ENCODE results near the gene PRKAG2. TPM values are rescaled to one million over a fixed set of nuclear protein-coding genes. Genes with fewer than 3 reads are reported as not detected.

PRKAG2 gene
- total RNA-seq, 1 donor from 2014 or later, result 20.8 TPM

DNA sequence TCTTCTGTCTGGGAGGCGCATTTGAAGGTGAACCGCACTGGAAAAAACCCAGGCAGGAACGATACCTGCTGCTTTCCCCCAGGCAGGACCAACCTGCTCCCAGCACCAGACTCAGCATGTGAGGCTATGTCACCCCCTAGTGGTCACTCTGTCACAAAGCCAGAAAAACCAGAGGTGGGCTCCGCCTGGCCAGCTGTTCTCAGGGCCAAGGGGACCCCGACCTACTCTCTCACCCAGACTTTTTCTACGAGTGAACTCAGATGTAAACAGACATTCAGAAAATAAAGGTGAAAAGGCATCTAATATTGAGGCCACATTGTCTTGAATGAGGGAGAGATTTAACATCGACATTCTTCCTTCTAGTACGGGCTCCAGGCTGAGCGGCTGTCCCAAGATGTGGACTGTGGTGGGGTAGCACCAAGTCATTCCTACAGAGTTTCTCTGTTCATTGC, 117.3 kb downstream of the PRKAG2 start:
- TF ChIP-seq, protein P1, sequence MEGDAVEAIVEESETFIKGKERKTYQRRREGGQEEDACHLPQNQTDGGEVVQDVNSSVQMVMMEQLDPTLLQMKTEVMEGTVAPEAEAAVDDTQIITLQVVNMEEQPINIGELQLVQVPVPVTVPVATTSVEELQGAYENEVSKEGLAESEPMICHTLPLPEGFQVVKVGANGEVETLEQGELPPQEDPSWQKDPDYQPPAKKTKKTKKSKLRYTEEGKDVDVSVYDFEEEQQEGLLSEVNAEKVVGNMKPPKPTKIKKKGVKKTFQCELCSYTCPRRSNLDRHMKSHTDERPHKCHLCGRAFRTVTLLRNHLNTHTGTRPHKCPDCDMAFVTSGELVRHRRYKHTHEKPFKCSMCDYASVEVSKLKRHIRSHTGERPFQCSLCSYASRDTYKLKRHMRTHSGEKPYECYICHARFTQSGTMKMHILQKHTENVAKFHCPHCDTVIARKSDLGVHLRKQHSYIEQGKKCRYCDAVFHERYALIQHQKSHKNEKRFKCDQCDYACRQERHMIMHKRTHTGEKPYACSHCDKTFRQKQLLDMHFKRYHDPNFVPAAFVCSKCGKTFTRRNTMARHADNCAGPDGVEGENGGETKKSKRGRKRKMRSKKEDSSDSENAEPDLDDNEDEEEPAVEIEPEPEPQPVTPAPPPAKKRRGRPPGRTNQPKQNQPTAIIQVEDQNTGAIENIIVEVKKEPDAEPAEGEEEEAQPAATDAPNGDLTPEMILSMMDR (conservative IDR thresholded peaks at IDR 0.05; ENCODE audit: low read depth, low read length), result peak; percentile 98
- no peak for DNase-seq (ENCODE audit: low read depth)

DNA sequence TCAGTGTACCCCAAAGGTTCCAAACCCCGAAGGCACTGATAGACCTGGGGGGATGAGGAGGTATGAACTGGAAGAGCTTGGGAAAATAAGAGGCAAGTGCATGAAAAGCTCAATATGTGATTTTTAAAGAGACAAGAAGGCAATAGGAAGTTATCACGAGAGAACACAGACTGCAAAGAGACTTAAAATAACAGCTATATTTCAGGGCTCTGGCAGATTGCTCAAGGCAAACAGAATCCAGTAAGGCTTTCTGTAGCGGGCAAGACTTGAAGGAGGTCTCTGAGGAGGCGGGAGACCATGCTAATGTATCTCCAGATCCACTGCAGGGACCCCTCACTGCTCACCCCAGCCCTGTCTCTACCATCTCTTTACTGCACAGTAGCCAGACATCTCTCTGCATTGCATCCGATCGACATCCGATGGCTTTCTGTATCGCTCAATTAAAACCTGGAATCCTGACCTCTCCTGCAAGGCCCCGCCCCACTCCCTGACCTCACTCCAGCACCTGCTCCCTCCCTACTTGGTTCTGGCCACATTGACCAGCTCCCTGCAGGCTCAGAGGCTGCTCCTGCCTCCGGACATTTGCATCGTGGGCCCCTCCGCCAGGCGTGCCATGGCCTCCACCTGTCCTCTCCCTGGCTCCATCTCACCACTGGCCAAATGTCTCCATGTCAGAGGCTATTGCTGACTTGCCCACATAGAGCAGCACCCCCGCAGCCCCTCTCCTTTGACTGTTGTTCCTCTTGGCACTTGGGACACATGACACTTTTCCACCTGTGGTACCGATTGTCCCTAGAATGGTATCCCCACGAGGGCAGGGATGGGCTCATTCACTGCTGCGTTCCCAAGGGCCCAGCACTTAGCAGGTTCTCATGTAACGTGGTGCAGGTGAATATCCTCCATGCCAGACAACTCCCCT, 118.0 kb downstream of the PRKAG2 start:
- no peak for DNase-seq (ENCODE audit: low read depth)
- H3K4me3 ChIP-seq (ENCODE audit: low read depth, low read length), result no peak overlapping the region
- TF ChIP-seq, protein P1 (conservative IDR thresholded peaks at IDR 0.05; ENCODE audit: low read depth, low read length), result no peak

More for the DNA sequence above, 117.3 kb downstream of the PRKAG2 start:
- no peak overlapping the region for H3K4me3 ChIP-seq (ENCODE audit: low read depth, low read length)

DNA sequence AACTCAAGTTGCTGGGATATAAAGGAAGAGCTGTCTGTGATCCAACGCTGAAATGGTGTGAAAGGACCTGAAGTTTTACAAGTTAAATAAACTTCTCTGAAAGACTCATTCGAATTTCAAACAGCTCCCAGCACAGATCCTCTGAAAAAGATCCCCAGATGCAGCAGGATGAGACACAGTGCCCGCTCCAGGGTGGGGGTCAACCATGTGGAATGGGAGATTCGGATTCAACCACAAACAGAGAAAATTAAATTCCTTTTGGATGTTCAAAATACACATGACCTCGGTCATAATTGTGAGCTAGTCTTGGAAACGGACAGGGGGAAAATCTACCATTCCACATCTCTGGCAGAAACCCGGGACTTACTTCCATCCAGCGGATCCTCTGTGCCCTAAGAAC, 119.6 kb downstream of the PRKAG2 start:
- TF ChIP-seq, protein P1 (conservative IDR thresholded peaks at IDR 0.05; ENCODE audit: low read depth, low read length), result no peak
- no peak overlapping the region for H3K4me3 ChIP-seq (ENCODE audit: low read depth, low read length)
- no peak for DNase-seq (ENCODE audit: low read depth)

DNA sequence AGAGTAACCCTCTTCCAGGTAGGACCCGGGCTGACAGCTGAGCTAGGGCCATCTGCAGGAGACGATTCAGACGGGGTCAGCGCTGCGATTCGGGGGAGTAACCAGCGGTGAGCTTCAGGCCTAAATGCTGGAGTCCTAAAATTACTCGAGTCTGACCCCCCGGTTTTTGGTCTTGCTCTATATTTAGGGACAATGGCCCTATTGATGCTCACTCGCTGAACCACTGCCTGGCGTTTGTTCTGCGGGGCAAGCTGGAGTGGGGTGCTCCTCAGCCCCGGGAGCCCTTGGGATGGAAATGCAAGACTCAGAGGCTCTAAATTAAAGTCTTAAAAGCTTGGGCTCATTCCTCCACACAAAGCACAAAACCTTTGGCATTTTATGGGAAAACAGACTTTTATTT, 120.0 kb downstream of the PRKAG2 start:
- TF ChIP-seq, protein P1 (conservative IDR thresholded peaks at IDR 0.05; ENCODE audit: low read depth, low read length), result no peak
- no peak for DNase-seq (ENCODE audit: low read depth)
- H3K4me3 ChIP-seq (ENCODE audit: low read depth, low read length), result no peak overlapping the region

DNA sequence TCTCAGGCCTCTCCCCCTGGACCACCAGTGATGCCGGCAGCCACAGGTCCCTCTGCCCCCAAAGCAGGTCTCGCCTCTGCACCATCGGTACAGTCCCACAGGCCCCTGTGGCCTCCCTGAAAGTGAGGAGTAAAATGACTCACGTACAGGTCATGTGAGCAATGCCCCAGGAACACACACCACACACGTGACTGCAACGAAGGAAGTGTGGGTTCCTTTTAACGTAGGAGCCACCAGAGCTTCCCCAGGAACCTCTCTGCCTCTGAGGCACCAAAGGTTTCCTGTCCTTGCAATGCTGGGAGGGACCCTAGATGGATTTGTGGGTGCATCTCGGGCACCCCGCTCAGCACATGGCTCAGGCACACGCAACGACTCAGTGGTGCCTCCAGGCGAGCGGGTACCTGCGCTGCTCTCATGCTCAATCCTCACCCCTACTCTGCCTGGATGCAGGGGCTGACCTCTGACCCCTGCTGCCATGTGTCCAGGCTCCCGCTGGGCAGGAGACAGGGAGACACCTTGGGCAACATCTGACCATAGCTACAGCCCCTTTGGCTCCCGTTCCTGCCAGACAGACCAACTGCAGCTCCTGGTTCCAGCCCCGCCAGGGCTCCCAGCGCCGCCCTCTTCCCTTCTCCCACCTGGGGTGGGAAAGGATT, 120.7 kb downstream of the PRKAG2 start:
- no peak overlapping the region for H3K4me3 ChIP-seq (ENCODE audit: low read depth, low read length)
- DNase-seq (ENCODE audit: low read depth), result no peak
- TF ChIP-seq, protein P1 (conservative IDR thresholded peaks at IDR 0.05; ENCODE audit: low read depth, low read length), result no peak

DNA sequence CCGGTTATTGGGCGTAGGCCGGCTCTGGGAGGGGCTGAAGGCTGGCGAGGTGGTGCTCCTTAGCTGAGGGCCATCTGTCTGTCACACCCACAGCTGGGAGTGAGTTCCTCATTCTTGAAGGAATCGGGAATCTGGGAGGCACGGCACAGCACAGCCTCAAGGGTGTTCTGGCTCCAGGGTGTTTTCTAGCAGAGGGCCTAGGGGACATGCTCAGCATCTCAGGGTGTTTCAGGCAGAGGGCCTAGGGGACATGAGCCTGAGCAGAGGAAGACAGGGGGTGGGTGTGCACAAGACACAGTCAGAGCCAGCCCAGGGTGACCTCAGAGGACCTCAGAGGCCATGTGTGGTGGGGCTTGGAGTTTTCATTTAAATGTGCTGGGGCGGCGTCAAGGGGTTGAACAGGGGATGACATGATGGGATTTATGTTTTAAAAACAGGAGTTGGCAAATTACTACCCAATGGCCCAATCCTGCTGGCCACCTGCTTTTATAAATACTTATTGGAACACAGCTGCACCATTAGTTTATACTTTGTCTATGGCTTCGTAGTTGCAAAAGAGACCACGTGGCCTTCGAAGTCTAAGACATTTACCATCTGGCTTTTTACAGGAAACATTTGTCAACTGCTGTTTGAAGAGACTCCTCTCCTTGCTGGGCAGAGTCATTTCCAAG, 121.6 kb downstream of the PRKAG2 start:
- H3K4me3 ChIP-seq (ENCODE audit: low read depth, low read length), result no peak overlapping the region
- no peak for DNase-seq (ENCODE audit: low read depth)
- TF ChIP-seq, protein P1 (conservative IDR thresholded peaks at IDR 0.05; ENCODE audit: low read depth, low read length), result no peak

Measured in epithelial cell of proximal tubule (primary cell).